Sigmoid colon (tissue), 7 donors: Measurements from ENCODE around the gene DGLUCY. TPM values are rescaled to one million over a fixed set of nuclear protein-coding genes. Genes with fewer than 3 reads are reported as not detected.
"Not testable (repeated sequence)": the region's sequence is repeated elsewhere in the genome, so short reads cannot be mapped to it uniquely, and the experiment has no call there.

ENCODE experiments used
- DNase-seq: peaks from one replicate; pipeline ENCODE4 v3.0.0-alpha.2; 2019
- H3K27ac ChIP-seq, 4 donors: fragments of 200-600 bp; sonication (generic); one replicate each; pipeline ENCODE4 v1.5.1; 2016 to 2019; ENCODE audit warnings: mild to moderate bottlenecking in 1 of 4
- H3K27me3 ChIP-seq, 3 donors: fragments of 200-600 bp; sonication (generic); one replicate each; pipeline ENCODE4 v1.5.1; 2019; ENCODE audit warnings: mild to moderate bottlenecking in 1 of 3
- H3K36me3 ChIP-seq, 4 donors: fragments of 200-600 bp; sonication (generic); one replicate each; pipeline ENCODE4 v1.5.1; 2016 to 2019
- H3K4me1 ChIP-seq, 4 donors: fragments of 200-600 bp; sonication (generic); one replicate each; pipeline ENCODE4 v1.5.1; 2017 to 2019
- H3K4me3 ChIP-seq, 4 donors: fragments of 200-600 bp; sonication (generic); one replicate each; pipeline ENCODE4 v1.5.1; 2017 to 2019; ENCODE audit warnings: mild to moderate bottlenecking in 2 of 4, moderate library complexity in 1 of 4
- H3K9me3 ChIP-seq, 4 donors: fragments of 200-600 bp in 3 of 4; sonication (generic) in 3 of 4; one replicate each; pipeline versions ENCODE4 v1.5.1 to v1.6.1; 2013 to 2019
- EP300 ChIP-seq, 4 donors: sonication (generic); formaldehyde crosslinking; IDR thresholded peaks; one replicate each; pipeline ENCODE4 v1.6.1; 2017; ENCODE audit warnings: antibody characterized with exemption in 4 of 4
- POLR2A ChIP-seq, 2 donors: fragments of 450-650 bp; IDR thresholded peaks; one replicate each; pipeline ENCODE4 v1.6.1; 2016; ENCODE audit warnings: antibody characterized with exemption in 2 of 2, mild to moderate bottlenecking in 2 of 2, moderate library complexity in 2 of 2
- POLR2AphosphoS5 ChIP-seq, 4 donors: sonication (generic); formaldehyde crosslinking; IDR thresholded peaks; one replicate each; pipeline ENCODE4 v1.6.1; 2017; ENCODE audit warnings: antibody characterized with exemption in 4 of 4
- WGBS, 2 donors: extraction: QIAGEN DNeasy Blood & Tissue Kit; methylation state at CpG; one replicate each; pipeline ENCODE4 v1.1.7; 2013; 5-methylcytosine and 5-hydroxymethylcytosine counted together
- intact Hi-C: fragments of 100-400 bp; cut with DNase I; formaldehyde crosslinking; loops from one replicate; pipeline ENCODE4 v1.15.1; 2023
- polyA plus RNA-seq, 3 donors: library from polyadenylated mRNA; stranded (reverse); fragments of 200-250 nt; gene quantifications; one replicate each; pipeline ENCODE4 v1.2.3, GENCODE V29; 2013
- total RNA-seq, 4 donors: library from RNA; depleted of rRNA; stranded (reverse); fragments of >200 nt; gene quantifications; one replicate each; pipeline ENCODE4 v1.1.0, GENCODE V29; 2016
- TF ChIP-seq, protein P1 (sequence below), 4 experiments: fragments of 450-650 bp in 3 of 4; fragments of 200-600 bp in 1 of 4; IDR thresholded peaks; one replicate each; pipeline ENCODE4 v1.5.1; 2016 to 2019; ENCODE audit warnings: antibody characterized with exemption in 4 of 4, mild to moderate bottlenecking in 3 of 4, moderate library complexity in 2 of 4
- donor health status: healthy with polysubstance abuse.
- donor health status: Bipolar disorder and iron deficiency.
- donor health status: healthy.

Gene DGLUCY
- total and polyA plus RNA-seq, 7 donors = 14.4 to 99.4 (median 49.8) TPM

GRCh38 chr14:91092073-91092472, 21.8 kb upstream of the DGLUCY start:
- 87 to 90% methylated on average over 3 of the region's 3 CpGs for WGBS, 2 donors
- no peaks in the 10 kb centered on the region for H3K27me3 ChIP-seq

DNA sequence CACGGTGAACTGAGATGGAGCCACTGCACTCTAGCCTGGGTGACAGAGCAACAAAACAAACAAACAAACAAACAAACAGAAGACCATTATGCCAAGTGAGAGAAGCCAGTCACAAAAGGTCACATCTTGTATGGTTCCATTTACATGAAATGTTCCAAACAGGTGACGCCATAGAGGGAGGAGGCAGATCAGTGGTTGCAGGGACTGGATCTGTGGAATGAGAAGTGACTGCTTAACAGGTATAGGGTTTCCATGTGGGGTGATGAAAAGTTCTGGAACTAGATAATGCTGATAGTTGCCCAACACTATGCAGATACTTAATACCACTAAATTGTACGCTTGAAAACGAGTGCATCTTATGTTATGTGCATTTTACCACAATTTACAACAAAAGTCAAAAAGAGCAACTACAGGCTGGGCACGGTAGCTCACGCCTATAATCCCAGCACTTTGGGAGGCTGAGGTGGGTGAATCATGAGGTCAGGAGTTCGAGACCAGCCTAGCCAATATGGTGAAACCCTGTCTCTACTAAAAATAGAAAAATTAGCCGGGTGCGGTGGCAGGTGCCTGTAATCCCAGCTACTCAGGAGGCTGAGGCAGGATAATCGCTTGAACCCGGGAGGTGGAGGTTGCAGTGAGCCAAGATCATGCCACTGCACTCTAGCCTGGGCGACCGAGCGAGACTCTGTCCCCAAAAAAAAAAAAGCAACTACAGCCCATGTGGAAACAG, 20.0 kb upstream of the DGLUCY start:
- H3K4me1 ChIP-seq, H3K36me3 ChIP-seq, DNase-seq, intact Hi-C loops, H3K9me3 ChIP-seq, H3K4me3 ChIP-seq, H3K27me3 ChIP-seq, H3K27ac ChIP-seq: not testable (repeated sequence)
- 95 to 96% methylated on average over 14 of the region's 14 CpGs for WGBS, 2 donors

More at GRCh38 chr14:91092073-91092472, 21.8 kb upstream of the DGLUCY start:
- no peaks in the 10 kb centered on the region for H3K9me3 ChIP-seq
- TF ChIP-seq, protein P1, sequence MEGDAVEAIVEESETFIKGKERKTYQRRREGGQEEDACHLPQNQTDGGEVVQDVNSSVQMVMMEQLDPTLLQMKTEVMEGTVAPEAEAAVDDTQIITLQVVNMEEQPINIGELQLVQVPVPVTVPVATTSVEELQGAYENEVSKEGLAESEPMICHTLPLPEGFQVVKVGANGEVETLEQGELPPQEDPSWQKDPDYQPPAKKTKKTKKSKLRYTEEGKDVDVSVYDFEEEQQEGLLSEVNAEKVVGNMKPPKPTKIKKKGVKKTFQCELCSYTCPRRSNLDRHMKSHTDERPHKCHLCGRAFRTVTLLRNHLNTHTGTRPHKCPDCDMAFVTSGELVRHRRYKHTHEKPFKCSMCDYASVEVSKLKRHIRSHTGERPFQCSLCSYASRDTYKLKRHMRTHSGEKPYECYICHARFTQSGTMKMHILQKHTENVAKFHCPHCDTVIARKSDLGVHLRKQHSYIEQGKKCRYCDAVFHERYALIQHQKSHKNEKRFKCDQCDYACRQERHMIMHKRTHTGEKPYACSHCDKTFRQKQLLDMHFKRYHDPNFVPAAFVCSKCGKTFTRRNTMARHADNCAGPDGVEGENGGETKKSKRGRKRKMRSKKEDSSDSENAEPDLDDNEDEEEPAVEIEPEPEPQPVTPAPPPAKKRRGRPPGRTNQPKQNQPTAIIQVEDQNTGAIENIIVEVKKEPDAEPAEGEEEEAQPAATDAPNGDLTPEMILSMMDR (IDR thresholded peaks at IDR 0.05) = no peak
- no peak overlapping the region for H3K27ac ChIP-seq
- H3K36me3 ChIP-seq = no peaks in the 10 kb centered on the region
- H3K4me1 ChIP-seq = peaks cover 0 to 16% (median 7%) of the 10 kb centered on the region in 4 donors
- no peak overlapping the region for H3K4me3 ChIP-seq
- DNase-seq = no peak
- intact Hi-C loops = no loop called here

GRCh38 chr14:91094772-91095171, 19.1 kb upstream of the DGLUCY start:
- intact Hi-C loops = no loop called here
- H3K4me3 ChIP-seq = no peak overlapping the region
- no peaks in the 10 kb centered on the region for H3K27me3 ChIP-seq
- no peak for DNase-seq
- WGBS, 2 donors = 93 to 97% methylated on average over 4 of the region's 4 CpGs
- H3K36me3 ChIP-seq = no peaks in the 10 kb centered on the region
- no peaks in the 10 kb centered on the region for H3K9me3 ChIP-seq
- peaks cover 0 to 4% (median 0%) of the 10 kb centered on the region in 4 donors for H3K4me1 ChIP-seq
- TF ChIP-seq EP300 (IDR thresholded peaks at IDR 0.05) = no peak
- no peak for TF ChIP-seq POLR2A (IDR thresholded peaks at IDR 0.05)
- TF ChIP-seq, protein P1 (IDR thresholded peaks at IDR 0.05) = no peak
- no peak for TF ChIP-seq POLR2AphosphoS5 (IDR thresholded peaks at IDR 0.05)
- H3K27ac ChIP-seq = no peak overlapping the region

GRCh38 chr14:91095178-91095577, 18.7 kb upstream of the DGLUCY start:
- no peak for DNase-seq
- Histone ChIP-seq H3K27ac (no peak overlapping the region), H3K9me3 (no peaks in the 10 kb centered on the region), H3K27me3 (no peaks in the 10 kb centered on the region), H3K36me3 (no peaks in the 10 kb centered on the region), H3K4me3 (no peak overlapping the region), H3K4me1 (peaks cover 0 to 4% (median 0%) of the 10 kb centered on the region in 4 donors)
- TF ChIP-seq POLR2A (IDR thresholded peaks at IDR 0.05) (no peak), POLR2AphosphoS5 (IDR thresholded peaks at IDR 0.05) (no peak), EP300 (IDR thresholded peaks at IDR 0.05) (no peak)
- TF ChIP-seq, protein P1 (IDR thresholded peaks at IDR 0.05) = no peak
- intact Hi-C loops = no loop called here
- WGBS, 2 donors = 87 to 94% methylated on average over 8 of the region's 8 CpGs

DNA sequence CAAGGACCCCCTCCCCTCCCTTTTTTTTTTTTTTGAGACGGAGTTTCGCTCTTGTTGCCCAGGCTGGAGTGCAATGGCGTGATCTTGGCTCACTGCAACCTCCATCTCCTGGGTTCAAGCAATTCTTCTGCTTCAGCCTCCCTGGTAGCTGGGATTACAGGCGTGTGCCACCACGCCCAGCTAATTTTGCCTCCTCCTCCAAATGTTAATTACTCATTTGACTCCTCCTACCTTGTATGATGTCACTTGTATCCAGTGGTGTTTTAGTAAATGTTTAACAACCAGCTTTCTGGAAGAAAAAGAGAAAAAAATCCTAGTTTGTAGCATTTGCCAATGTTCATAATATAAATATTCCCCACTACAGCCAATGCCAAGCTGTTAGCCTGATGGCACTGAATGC, 16.2 kb upstream of the DGLUCY start:
- H3K4me1 ChIP-seq, H3K27ac ChIP-seq, intact Hi-C loops, H3K27me3 ChIP-seq, H3K4me3 ChIP-seq, H3K36me3 ChIP-seq, DNase-seq, H3K9me3 ChIP-seq: not testable (repeated sequence)
- 81 to 82% methylated on average over 5 of the region's 5 CpGs for WGBS, 2 donors

- no peak overlapping the region for H3K27ac ChIP-seq
- no peak overlapping the region for H3K4me3 ChIP-seq
- DNase-seq = no peak
- no peaks in the 10 kb centered on the region for H3K27me3 ChIP-seq
- H3K9me3 ChIP-seq = no peaks in the 10 kb centered on the region
- WGBS, 2 donors = 80 to 83% methylated on average over 3 of the region's 3 CpGs
- H3K36me3 ChIP-seq = no peaks in the 10 kb centered on the region
- TF ChIP-seq POLR2AphosphoS5 (IDR thresholded peaks at IDR 0.05) (no peak), POLR2A (IDR thresholded peaks at IDR 0.05) (no peak), EP300 (IDR thresholded peaks at IDR 0.05) (no peak)
- TF ChIP-seq, protein P1 (IDR thresholded peaks at IDR 0.05) = no peak
- H3K4me1 ChIP-seq = peaks cover 0 to 9% (median 3%) of the 10 kb centered on the region in 4 donors
- intact Hi-C loops = no loop called here
These were observed 15.3 kb upstream of the DGLUCY start for GRCh38 chr14:91098591-91098990.
